GM12878 (cell line): ENCODE measurements around the gene ARHGAP32. TPM values are rescaled to one million over a fixed set of nuclear protein-coding genes. Genes with fewer than 3 reads are reported as not detected.
A peak's percentile ranks its signal among the peaks of the same experiment; 100 is the strongest.

Experiments
- ATAC-seq: fragments of 200-7000 bp; cut with Tn5 transposase; 3 replicates; pipeline ENCODE4 v1.9.1; 2020; ENCODE audit warnings: mild to moderate bottlenecking, moderate library complexity
- BruUV-seq: library from RNA; stranded (reverse); fragments of 400-500 nt; replicated peaks from 2 replicates; lab custom pipeline; 2021; lab: Mats Ljungman, UMichigan
- CTCF ChIA-PET: fragments of 300-600 bp; sonication (Branson Sonifier 250); formaldehyde crosslinking; extraction: SDS; loops from one replicate; lab custom pipeline; 2021; ENCODE audit warnings: inconsistent platforms; lab: Yijun Ruan, JAX
- POLR2A ChIA-PET: fragments of 350-600 bp; formaldehyde crosslinking; extraction: SDS; loops from one replicate; lab custom pipeline; 2021; ENCODE audit warnings: inconsistent platforms; lab: Charles Lee
- RAD21 ChIA-PET: fragments of 300-600 bp; sonication (Branson Sonifier 250); formaldehyde crosslinking; loops from one replicate; lab custom pipeline; 2023; ENCODE audit warnings: antibody characterized with exemption; ENCODE audit not compliant: unreplicated experiment; lab: Charles Lee
- SMC1A ChIA-PET: fragments of 300-600 bp; sonication (Branson Sonifier 250); formaldehyde crosslinking; loops from one replicate; lab custom pipeline; 2023; ENCODE audit not compliant: unreplicated experiment, uncharacterized antibody; lab: Charles Lee
- DNase-seq: peaks from one replicate; pipeline ENCODE4 v3.0.0-alpha.2; 2011; ENCODE audit warnings: low read depth, low spot score
- FAIRE-seq: peaks from 3 replicates; lab custom pipeline; 2011; peaks lifted over from hg19 to GRCh38; lab: Jason Lieb, UNC
- H2AFZ ChIP-seq: 2 replicates; pipeline ENCODE4 v1.6.0; 2011; ENCODE audit warnings: low read depth, low read length, control low read depth; ENCODE audit not compliant: control insufficient read depth
- H3K27ac ChIP-seq: 2 replicates; pipeline ENCODE4 v1.5.1; 2011; ENCODE audit warnings: control low read depth; ENCODE audit not compliant: control insufficient read depth, insufficient read depth
- H3K27me3 ChIP-seq, 2 experiments: replicated peaks in 1 of 2; 2 replicates each; pipeline versions ENCODE4 v1.6.0 to v1.6.1; 2011; ENCODE audit warnings: low read length in 1 of 2; ENCODE audit not compliant: control insufficient read depth in 2 of 2, insufficient read depth in 2 of 2
- H3K36me3 ChIP-seq, 2 experiments: 2 replicates each; pipeline ENCODE4 v1.5.1; 2011; ENCODE audit warnings: low read length in 1 of 2; ENCODE audit not compliant: control insufficient read depth in 2 of 2, insufficient read depth in 2 of 2
- H3K4me1 ChIP-seq: 2 replicates; pipeline ENCODE4 v1.6.1; 2011; ENCODE audit warnings: mild to moderate bottlenecking, low read length, moderate library complexity, mixed read lengths; ENCODE audit not compliant: control insufficient read depth, insufficient read depth
- H3K4me2 ChIP-seq: 2 replicates; pipeline ENCODE4 v1.6.0; 2011; ENCODE audit warnings: control low read depth; ENCODE audit not compliant: control insufficient read depth, insufficient read depth
- H3K4me3 ChIP-seq: fragments of 200-600 bp; sonication (generic); 2 replicates; pipeline ENCODE4 v1.5.1; 2016
- H3K79me2 ChIP-seq: 2 replicates; pipeline ENCODE4 v1.6.0; 2011; ENCODE audit warnings: low read length; ENCODE audit not compliant: control insufficient read depth, insufficient read depth
- H3K9ac ChIP-seq: 2 replicates; pipeline ENCODE4 v1.8.0; 2011; ENCODE audit warnings: low read length, control low read depth, mixed read lengths; ENCODE audit not compliant: control insufficient read depth, insufficient read depth
- H3K9me3 ChIP-seq: replicated peaks from 3 replicates; pipeline ENCODE4 v1.5.1; 2011; ENCODE audit warnings: mild to moderate bottlenecking, low read length; ENCODE audit not compliant: control insufficient read depth, insufficient read depth
- H4K20me1 ChIP-seq: 2 replicates; pipeline ENCODE4 v1.6.0; 2011; ENCODE audit not compliant: control insufficient read depth, insufficient read depth
- FOS ChIP-seq: IDR thresholded peaks from 3 replicates; pipeline ENCODE4 v1.6.1; 2011; ENCODE audit warnings: borderline replicate concordance; ENCODE audit not compliant: insufficient read length; ENCODE audit errors: extremely low read depth
- GABPA ChIP-seq: IDR thresholded peaks from 2 replicates; pipeline ENCODE4 v1.6.1; 2014; ENCODE audit warnings: antibody characterized with exemption, low read depth, mild to moderate bottlenecking, inconsistent platforms
- NFXL1 ChIP-seq: fragments of 450-650 bp; IDR thresholded peaks from 2 replicates; pipeline ENCODE4 v1.6.1; 2017; ENCODE audit warnings: antibody characterized with exemption, mild to moderate bottlenecking, borderline replicate concordance
- RAD21 ChIP-seq: IDR thresholded peaks from 2 replicates; pipeline ENCODE4 v1.6.1; 2011; ENCODE audit warnings: mild to moderate bottlenecking, low read depth, low read length, moderate library complexity; ENCODE audit not compliant: insufficient read depth
- SIX5 ChIP-seq: IDR thresholded peaks from 2 replicates; pipeline ENCODE4 v1.6.1; 2011; ENCODE audit warnings: mild to moderate bottlenecking, low read depth, low read length, moderate library complexity; ENCODE audit not compliant: severe bottlenecking
- WGBS: methylation state at CpG from one replicate; pipeline ENCODE4 v1.1.6; 2016; ENCODE audit warnings: low lambda C conversion rate; ENCODE audit not compliant: insufficient replicate concordance, insufficient coverage; ENCODE audit errors: missing lambda C conversion rate; 5-methylcytosine and 5-hydroxymethylcytosine counted together
- in situ Hi-C: fragments of 300-500 bp; cut with MboI; formaldehyde crosslinking; loops from 9 replicates; pipeline ENCODE4 v1.14.3; 2018; ENCODE audit warnings: mixed read lengths
- intact Hi-C: fragments of 100-400 bp; cut with micrococcal nuclease; formaldehyde crosslinking; loops from one replicate; pipeline ENCODE4 v1.14.2; 2022; ENCODE audit not compliant: unreplicated experiment
- polyA plus RNA-seq, 11 experiments: library from polyadenylated mRNA; depleted of rRNA in 4 of 11; unstranded in 6 of 11; stranded (reverse) in 5 of 11; fragments of >200 nt; fragmentation: Nextera tagmentation in 4 of 11; fragmentation: Illumina TruSeq in 1 of 11; extraction: Ambion mirVana in 4 of 11; extraction: Trizol in 1 of 11; gene quantifications; 1 replicate in 1 of 11; 2 replicates in 10 of 11; pipeline versions ENCODE4 v1.2.1 to v1.2.3, GENCODE V29; 2011 to 2016; ENCODE audit warnings: inconsistent platforms in 2 of 11, missing spikeins in 2 of 11, low read depth in 1 of 11
- total RNA-seq, 4 experiments: library from RNA; depleted of rRNA in 3 of 4; stranded (reverse); fragments of >200 nt in 3 of 4; fragmentation: Illumina TruSeq in 1 of 4; extraction: Trizol in 1 of 4; gene quantifications; 2 replicates each; pipeline versions ENCODE4 v1.2.1 to v1.2.3, GENCODE V29; 2013 to 2021
- TF ChIP-seq, protein P1 (sequence below): fragments of 450-650 bp; IDR thresholded peaks from 2 replicates; pipeline ENCODE4 v1.6.1; 2018; ENCODE audit warnings: borderline replicate concordance, mild to moderate bottlenecking; ENCODE audit not compliant: partially characterized antibody
- TF ChIP-seq, protein P2 (sequence below): fragments of 450-650 bp; IDR thresholded peaks from 2 replicates; pipeline ENCODE4 v1.6.1; 2014; ENCODE audit warnings: mild to moderate bottlenecking
- TF ChIP-seq, protein P3 (sequence below): fragments of 450-650 bp; IDR thresholded peaks from 2 replicates; pipeline ENCODE4 v1.6.1; 2018; ENCODE audit warnings: mild to moderate bottlenecking, low read depth, moderate library complexity; ENCODE audit not compliant: partially characterized antibody
- TF ChIP-seq, protein P4 (sequence below): IDR thresholded peaks from 2 replicates; pipeline ENCODE4 v1.6.1; 2011; ENCODE audit warnings: borderline replicate concordance, low read depth, mild to moderate bottlenecking, moderate library complexity, low read length; ENCODE audit not compliant: insufficient read depth, poor library complexity, severe bottlenecking

Gene ARHGAP32
- total and polyA plus RNA-seq, 10 of the 15 experiments (the other 5 are each of a cell fraction or from before 2014, with no cell fraction given), result under 0.01 to 0.46 (median 0.12) TPM; not detected in 1

DNA sequence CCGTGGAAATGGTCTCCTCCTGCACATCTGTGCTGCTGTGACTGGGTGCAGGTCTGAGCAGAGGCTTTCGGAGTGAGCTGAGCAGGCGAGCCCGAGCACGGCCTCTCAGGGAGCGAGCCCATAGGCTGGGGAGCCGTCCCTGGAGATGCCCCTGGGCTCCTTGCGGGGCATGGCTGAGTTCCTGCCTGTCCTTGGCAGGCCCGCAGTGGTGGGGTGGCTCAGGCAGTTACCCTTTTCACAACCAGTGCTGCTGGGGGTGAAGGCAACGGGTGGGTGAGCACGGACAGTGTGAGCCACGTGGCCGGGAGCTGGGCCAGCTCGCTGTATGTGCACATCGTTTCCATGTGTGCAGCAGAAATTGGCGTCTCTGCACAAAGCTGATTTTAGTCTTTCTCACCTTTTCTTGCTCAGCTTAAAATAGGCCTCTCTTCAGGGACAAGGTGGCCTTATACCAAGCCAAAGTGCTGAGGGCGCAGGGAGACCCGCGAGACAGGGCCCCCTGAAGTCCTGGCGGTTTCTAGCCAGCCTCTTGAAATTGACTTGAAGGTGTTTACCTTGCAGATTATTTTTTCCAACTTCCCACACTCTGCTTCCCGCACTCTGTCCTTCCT is 249.2 kb downstream of the ARHGAP32 start, which contains the start of gene TP53AIP1 (continued):
- TF ChIP-seq SIX5 (no peak), GABPA (no peak)
- TF ChIP-seq, protein P1, sequence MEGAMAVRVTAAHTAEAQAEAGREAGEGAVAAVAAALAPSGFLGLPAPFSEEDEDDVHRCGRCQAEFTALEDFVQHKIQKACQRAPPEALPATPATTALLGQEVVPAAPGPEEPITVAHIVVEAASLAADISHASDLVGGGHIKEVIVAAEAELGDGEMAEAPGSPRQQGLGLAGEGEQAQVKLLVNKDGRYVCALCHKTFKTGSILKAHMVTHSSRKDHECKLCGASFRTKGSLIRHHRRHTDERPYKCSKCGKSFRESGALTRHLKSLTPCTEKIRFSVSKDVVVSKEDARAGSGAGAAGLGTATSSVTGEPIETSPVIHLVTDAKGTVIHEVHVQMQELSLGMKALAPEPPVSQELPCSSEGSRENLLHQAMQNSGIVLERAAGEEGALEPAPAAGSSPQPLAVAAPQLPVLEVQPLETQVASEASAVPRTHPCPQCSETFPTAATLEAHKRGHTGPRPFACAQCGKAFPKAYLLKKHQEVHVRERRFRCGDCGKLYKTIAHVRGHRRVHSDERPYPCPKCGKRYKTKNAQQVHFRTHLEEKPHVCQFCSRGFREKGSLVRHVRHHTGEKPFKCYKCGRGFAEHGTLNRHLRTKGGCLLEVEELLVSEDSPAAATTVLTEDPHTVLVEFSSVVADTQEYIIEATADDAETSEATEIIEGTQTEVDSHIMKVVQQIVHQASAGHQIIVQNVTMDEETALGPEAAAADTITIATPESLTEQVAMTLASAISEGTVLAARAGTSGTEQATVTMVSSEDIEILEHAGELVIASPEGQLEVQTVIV, result no peak
- TF ChIP-seq, protein P2, sequence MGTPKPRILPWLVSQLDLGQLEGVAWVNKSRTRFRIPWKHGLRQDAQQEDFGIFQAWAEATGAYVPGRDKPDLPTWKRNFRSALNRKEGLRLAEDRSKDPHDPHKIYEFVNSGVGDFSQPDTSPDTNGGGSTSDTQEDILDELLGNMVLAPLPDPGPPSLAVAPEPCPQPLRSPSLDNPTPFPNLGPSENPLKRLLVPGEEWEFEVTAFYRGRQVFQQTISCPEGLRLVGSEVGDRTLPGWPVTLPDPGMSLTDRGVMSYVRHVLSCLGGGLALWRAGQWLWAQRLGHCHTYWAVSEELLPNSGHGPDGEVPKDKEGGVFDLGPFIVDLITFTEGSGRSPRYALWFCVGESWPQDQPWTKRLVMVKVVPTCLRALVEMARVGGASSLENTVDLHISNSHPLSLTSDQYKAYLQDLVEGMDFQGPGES, result no peak

DNA sequence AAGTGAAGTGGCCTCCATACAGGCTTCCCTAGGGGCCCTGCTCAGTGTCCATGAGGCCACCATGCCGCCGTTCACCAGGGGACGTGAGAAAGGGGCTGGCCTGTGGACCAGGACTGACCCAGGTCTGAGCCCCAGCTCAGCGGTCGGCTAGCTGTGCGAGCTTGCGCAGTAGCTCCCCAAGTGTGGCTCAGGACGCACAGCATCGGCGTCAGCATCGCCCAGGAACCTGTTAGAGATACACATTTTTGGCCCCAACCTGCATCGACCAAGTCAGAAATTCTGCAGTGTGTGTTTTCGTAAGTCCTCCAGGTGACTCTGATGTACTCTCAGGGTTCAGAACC is 249.9 kb downstream of the ARHGAP32 start:
- BruUV-seq, result no TSS peak

More for the DNA sequence above, 249.9 kb downstream of the ARHGAP32 start:
- FAIRE-seq, result no peak
- ChIA-PET POLR2A (no interaction called here), SMC1A (interaction anchor here (0.7 kb wide), 1 partner anchor 57 kb away, joined by 4 read pairs; no protein-coding TSS in a partner anchor), RAD21 (no interaction called here), CTCF (interaction anchor here (1.2 to 4.9 kb wide), 3 partner anchors 14 to 57 kb away, joined by 3 to 21 read pairs (median 6); no protein-coding TSS in a partner anchor)
- TF ChIP-seq FOS (no peak), RAD21 (no peak), NFXL1 (no peak)
- TF ChIP-seq, protein P3, sequence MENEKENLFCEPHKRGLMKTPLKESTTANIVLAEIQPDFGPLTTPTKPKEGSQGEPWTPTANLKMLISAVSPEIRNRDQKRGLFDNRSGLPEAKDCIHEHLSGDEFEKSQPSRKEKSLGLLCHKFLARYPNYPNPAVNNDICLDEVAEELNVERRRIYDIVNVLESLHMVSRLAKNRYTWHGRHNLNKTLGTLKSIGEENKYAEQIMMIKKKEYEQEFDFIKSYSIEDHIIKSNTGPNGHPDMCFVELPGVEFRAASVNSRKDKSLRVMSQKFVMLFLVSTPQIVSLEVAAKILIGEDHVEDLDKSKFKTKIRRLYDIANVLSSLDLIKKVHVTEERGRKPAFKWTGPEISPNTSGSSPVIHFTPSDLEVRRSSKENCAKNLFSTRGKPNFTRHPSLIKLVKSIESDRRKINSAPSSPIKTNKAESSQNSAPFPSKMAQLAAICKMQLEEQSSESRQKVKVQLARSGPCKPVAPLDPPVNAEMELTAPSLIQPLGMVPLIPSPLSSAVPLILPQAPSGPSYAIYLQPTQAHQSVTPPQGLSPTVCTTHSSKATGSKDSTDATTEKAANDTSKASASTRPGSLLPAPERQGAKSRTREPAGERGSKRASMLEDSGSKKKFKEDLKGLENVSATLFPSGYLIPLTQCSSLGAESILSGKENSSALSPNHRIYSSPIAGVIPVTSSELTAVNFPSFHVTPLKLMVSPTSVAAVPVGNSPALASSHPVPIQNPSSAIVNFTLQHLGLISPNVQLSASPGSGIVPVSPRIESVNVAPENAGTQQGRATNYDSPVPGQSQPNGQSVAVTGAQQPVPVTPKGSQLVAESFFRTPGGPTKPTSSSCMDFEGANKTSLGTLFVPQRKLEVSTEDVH, result no peak
- TF ChIP-seq, protein P4, sequence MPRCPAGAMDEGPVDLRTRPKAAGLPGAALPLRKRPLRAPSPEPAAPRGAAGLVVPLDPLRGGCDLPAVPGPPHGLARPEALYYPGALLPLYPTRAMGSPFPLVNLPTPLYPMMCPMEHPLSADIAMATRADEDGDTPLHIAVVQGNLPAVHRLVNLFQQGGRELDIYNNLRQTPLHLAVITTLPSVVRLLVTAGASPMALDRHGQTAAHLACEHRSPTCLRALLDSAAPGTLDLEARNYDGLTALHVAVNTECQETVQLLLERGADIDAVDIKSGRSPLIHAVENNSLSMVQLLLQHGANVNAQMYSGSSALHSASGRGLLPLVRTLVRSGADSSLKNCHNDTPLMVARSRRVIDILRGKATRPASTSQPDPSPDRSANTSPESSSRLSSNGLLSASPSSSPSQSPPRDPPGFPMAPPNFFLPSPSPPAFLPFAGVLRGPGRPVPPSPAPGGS, result peak; percentile 65
- WGBS, result 67% methylated on average over 13 of the region's 13 CpGs
- DNase-seq, result no peak
- Histone ChIP-seq H3K27me3 (peaks cover 0 to 7% of the 10 kb centered on the region in 2 experiments; a peak in 2 of 4 replicates), H3K4me1 (no peaks in the 10 kb centered on the region), H3K36me3 (no peaks in the 10 kb centered on the region), H3K9ac (no peak overlapping the region), H3K4me3 (no peak overlapping the region), H4K20me1 (no peaks in the 10 kb centered on the region; the same call in 1 of the 2 replicates), H3K27ac (no peak overlapping the region), H3K79me2 (no peaks in the 10 kb centered on the region), H3K4me2 (no peak overlapping the region), H3K9me3 (no peaks in the 10 kb centered on the region), H2AFZ (no peak overlapping the region)
- ATAC-seq, result no peak
- in situ Hi-C loops, result no loop called here
- intact Hi-C loops, result no loop called here
